K562 (cell line): Measurements from ENCODE around the gene ACACB. TPM values are rescaled to one million over a fixed set of nuclear protein-coding genes. Genes with fewer than 3 reads are reported as not detected.
A peak's percentile ranks its signal among the peaks of the same experiment; 100 is the strongest.

Source experiments
- BRF1 ChIP-seq: IDR thresholded peaks from 3 replicates; pipeline ENCODE4 v1.6.1; 2011; ENCODE audit warnings: borderline replicate concordance, mild to moderate bottlenecking; ENCODE audit not compliant: insufficient read length; ENCODE audit errors: extremely low read depth
- CTCF ChIP-seq, 3 experiments: IDR thresholded peaks in 2 of 3; conservative IDR thresholded peaks in 1 of 3; 2 replicates each; pipeline ENCODE4 v1.5.1; 2011 to 2012; ENCODE audit warnings: low read length in 3 of 3, mild to moderate bottlenecking in 3 of 3, control low read depth in 2 of 3, improper control_type of control experiment in 1 of 3, inconsistent platforms in 1 of 3, low read depth in 1 of 3, mixed read lengths in 1 of 3, moderate library complexity in 1 of 3; ENCODE audit not compliant: insufficient read depth in 2 of 3
- CXXC5 ChIP-seq: fragments of 250-450 bp; sonication (Bioruptor Pico); IDR thresholded peaks from 2 replicates; pipeline ENCODE4 v1.8.0; 2022; ENCODE audit warnings: inconsistent platforms, mild to moderate bottlenecking, moderate library complexity
- ELK3 ChIP-seq: fragments of 450-650 bp; formaldehyde crosslinking; IDR thresholded peaks from 2 replicates; pipeline ENCODE4 v1.4.0; 2020; ENCODE audit warnings: mild to moderate bottlenecking
- GTF2A2 ChIP-seq: IDR thresholded peaks from 2 replicates; pipeline ENCODE4 v1.6.1; 2016; ENCODE audit warnings: mild to moderate bottlenecking, missing genetic modification characterization, missing compliant biosample characterization
- HEY1 ChIP-seq: fragments of 250-450 bp; sonication (Bioruptor Pico); IDR thresholded peaks from 2 replicates; pipeline ENCODE4 v1.5.0; 2020; ENCODE audit warnings: mild to moderate bottlenecking, moderate library complexity, borderline replicate concordance
- NFRKB ChIP-seq: fragments of 450-650 bp; IDR thresholded peaks from 2 replicates; pipeline ENCODE4 v1.6.1; 2016; ENCODE audit warnings: low read depth
- SRF ChIP-seq, 2 experiments: fragments of 250-450, 450-650 bp in 1 of 2; sonication (Bioruptor Pico) in 1 of 2; sonication (generic) in 1 of 2; formaldehyde crosslinking; IDR thresholded peaks; 2 replicates each; pipeline versions ENCODE4 v1.5.0 to v1.5.1; 2020 to 2022; ENCODE audit warnings: mild to moderate bottlenecking in 1 of 2, missing genetic modification reagents in 1 of 2
- ZFP1 ChIP-seq: fragments of 450-650 bp; formaldehyde crosslinking; IDR thresholded peaks from 2 replicates; pipeline ENCODE4 v1.4.0; 2020; ENCODE audit warnings: mild to moderate bottlenecking, mixed read lengths
- ZNF184 ChIP-seq: sonication (generic); formaldehyde crosslinking; IDR thresholded peaks from 2 replicates; pipeline ENCODE4 v1.5.0; 2020; ENCODE audit warnings: missing genetic modification reagents
- ZNF239 ChIP-seq: fragments of 250-450 bp; sonication (Bioruptor Pico); IDR thresholded peaks from 2 replicates; pipeline ENCODE4 v1.4.0; 2020; ENCODE audit warnings: mild to moderate bottlenecking
- ZNF318 ChIP-seq, 2 experiments: fragments of 450-650 bp; IDR thresholded peaks; 2 replicates each; pipeline ENCODE4 v1.6.1; 2016; ENCODE audit warnings: mild to moderate bottlenecking in 2 of 2, borderline replicate concordance in 1 of 2, low read depth in 1 of 2, moderate library complexity in 1 of 2
- ZNF79 ChIP-seq: fragments of 250-450 bp; sonication (Bioruptor Pico); IDR thresholded peaks from 2 replicates; pipeline ENCODE4 v1.4.0; 2020; ENCODE audit warnings: low read depth, mild to moderate bottlenecking, moderate library complexity
- polyA plus RNA-seq, 8 experiments: library from polyadenylated mRNA; depleted of rRNA in 4 of 8; stranded (reverse) in 5 of 8; unstranded in 3 of 8; fragments of >200 nt; fragmentation: Nextera tagmentation in 2 of 8; fragmentation: Illumina TruSeq in 1 of 8; extraction: Ambion mirVana in 2 of 8; extraction: Trizol in 1 of 8; gene quantifications; 2 replicates each; pipeline versions ENCODE4 v1.2.1 to v1.2.3, GENCODE V29; 2011 to 2014; ENCODE audit warnings: inconsistent platforms in 1 of 8, missing spikeins in 1 of 8
- total RNA-seq, 7 experiments: library from RNA; depleted of rRNA in 6 of 7; stranded (reverse); fragments of >200 nt in 6 of 7; fragmentation: Illumina TruSeq in 2 of 7; extraction: Trizol in 2 of 7; gene quantifications; 2 replicates each; pipeline versions ENCODE4 v1.2.1 to v1.2.3, GENCODE V29; 2011 to 2021; ENCODE audit warnings: low replicate concordance in 1 of 7

The ACACB gene
- total and polyA plus RNA-seq, 9 of the 15 experiments (the other 6 are each of a cell fraction or from before 2014, with no cell fraction given) = 0.10 to 2.5 (median 0.83) TPM

GRCh38 chr12:109173443-109174240 lies 57.3 kb downstream of the ACACB start (continued):
- TF ChIP-seq HEY1 (CRISPR knock-in tag) (no peak), ZNF184 (CRISPR knock-in tag) (no peak), ZFP1 (CRISPR knock-in tag) (no peak), CXXC5 (CRISPR knock-in tag) (peak; percentile 82), SRF (CRISPR knock-in tag; IDR thresholded peaks at IDR 0.05) (0 out of 4 replicates have a peak, but pooled peaks of 1 of the 2 experiments have one; percentile 8), ZNF79 (CRISPR knock-in tag) (no peak), NFRKB (peak; percentile 60; the same call in 1 of the 2 replicates), ELK3 (CRISPR knock-in tag) (no peak), ZNF318 (IDR thresholded peaks at IDR 0.05; ENCODE audit: borderline replicate concordance in 1 of 2, low read depth in 1 of 2) (no peak), CTCF (IDR thresholded peaks at IDR 0.05 in 2 of 3, conservative IDR thresholded peaks at IDR 0.05 in 1 of 3; ENCODE audit: insufficient read depth in 2 of 3, low read depth in 1 of 3, low read length in 3 of 3) (no peak), BRF1 (no peak), GTF2A2 (tag) (no peak), ZNF239 (CRISPR knock-in tag) (no peak; the same call in none of the 2 replicates)
